Measurements from ENCODE around the gene PSMD5. TPM values are rescaled to one million over a fixed set of nuclear protein-coding genes. Genes with fewer than 3 reads are reported as not detected.
A peak's percentile ranks its signal among the peaks of the same experiment; 100 is the strongest.

PSMD5 gene
- total RNA-seq, 1 donor from 2014 or later = 56.1 TPM

- Mint-ChIP-seq H3K4me3 (no peak overlapping the region), H3K4me1 (peaks cover 8% of the 10 kb centered on the region), H3K36me3 (no peaks in the 10 kb centered on the region), H3K27ac (no peak overlapping the region), H3K27me3 (ENCODE audit: low read depth) (peaks cover 26% of the 10 kb centered on the region), H3K9me3 (no peaks in the 10 kb centered on the region)
- no peak for TF ChIP-seq CTCF (IDR thresholded peaks at IDR 0.05; ENCODE audit: unreplicated experiment)
- DNase-seq (ENCODE audit: low spot score in 2 of 2, unreplicated experiment in 2 of 2) = no peak
Observed at GRCh38 chr9:120883608-120883996, 40.9 kb upstream of the PSMD5 start.

- H3K36me3 Mint-ChIP-seq = no peaks in the 10 kb centered on the region
- peaks cover 31% of the 10 kb centered on the region for H3K27me3 Mint-ChIP-seq (ENCODE audit: low read depth)
- TF ChIP-seq CTCF (IDR thresholded peaks at IDR 0.05; ENCODE audit: unreplicated experiment) = no peak
- H3K4me3 Mint-ChIP-seq = no peak overlapping the region
- peaks cover 12% of the 10 kb centered on the region for H3K4me1 Mint-ChIP-seq
- no peak for DNase-seq (ENCODE audit: low spot score in 2 of 2, unreplicated experiment in 2 of 2)
- no peak overlapping the region for H3K27ac Mint-ChIP-seq
- no peaks in the 10 kb centered on the region for H3K9me3 Mint-ChIP-seq
Observed at GRCh38 chr9:120882935-120883607, 40.3 kb upstream of the PSMD5 start.

GRCh38 chr9:120879446-120879845, 36.7 kb upstream of the PSMD5 start:
- TF ChIP-seq CTCF (IDR thresholded peaks at IDR 0.05; ENCODE audit: unreplicated experiment) = no peak
- peaks cover 14% of the 10 kb centered on the region for H3K4me1 Mint-ChIP-seq
- no peak overlapping the region for H3K4me3 Mint-ChIP-seq
- no peak for DNase-seq (ENCODE audit: low spot score in 2 of 2, unreplicated experiment in 2 of 2)
- H3K27me3 Mint-ChIP-seq (ENCODE audit: low read depth) = peaks cover 36% of the 10 kb centered on the region
- no peak overlapping the region for H3K27ac Mint-ChIP-seq
- peaks cover 1% of the 10 kb centered on the region for H3K36me3 Mint-ChIP-seq
- H3K9me3 Mint-ChIP-seq = no peaks in the 10 kb centered on the region

GRCh38 chr9:120878188-120879130, 35.7 kb upstream of the PSMD5 start:
- no peak for DNase-seq (ENCODE audit: low spot score in 2 of 2, unreplicated experiment in 2 of 2)
- Mint-ChIP-seq H3K27ac (no peak overlapping the region), H3K4me3 (peak overlapping the region; percentile 80), H3K27me3 (ENCODE audit: low read depth) (peaks cover 35% of the 10 kb centered on the region), H3K36me3 (peaks cover 2% of the 10 kb centered on the region), H3K9me3 (no peaks in the 10 kb centered on the region), H3K4me1 (peaks cover 17% of the 10 kb centered on the region)
- no peak for TF ChIP-seq CTCF (IDR thresholded peaks at IDR 0.05; ENCODE audit: unreplicated experiment)

- peak overlapping the region; percentile 80 for H3K4me3 Mint-ChIP-seq
- DNase-seq (ENCODE audit: low spot score in 2 of 2, unreplicated experiment in 2 of 2) = peak in 1 of 2 experiments; percentile 53
- peaks cover 2% of the 10 kb centered on the region for H3K36me3 Mint-ChIP-seq
- H3K4me1 Mint-ChIP-seq = peaks cover 17% of the 10 kb centered on the region
- peak overlapping the region; percentile 68 for H3K27ac Mint-ChIP-seq
- H3K9me3 Mint-ChIP-seq = no peaks in the 10 kb centered on the region
- TF ChIP-seq CTCF (IDR thresholded peaks at IDR 0.05; ENCODE audit: unreplicated experiment) = no peak
- peaks cover 35% of the 10 kb centered on the region for H3K27me3 Mint-ChIP-seq (ENCODE audit: low read depth)
Observed at GRCh38 chr9:120877276-120878034, 34.7 kb upstream of the PSMD5 start.

All from mesothelial cell of epicardium (in vitro differentiated cells).